GM13977 (cell line): ENCODE data around the gene GNB1.
A peak's percentile ranks its signal among the peaks of the same experiment; 100 is the strongest.

Experiments used
- DNase-seq: peaks from one replicate; pipeline ENCODE4 v3.0.0; 2012; ENCODE audit warnings: low spot score
- in situ Hi-C: fragments of 300-500 bp; cut with MboI; formaldehyde crosslinking; loops from one replicate; pipeline ENCODE4 v1.12.0; 2022; ENCODE audit warnings: low sequenced_read_pairs, low pct_unique_long_range_greater_than_20kb, mixed read lengths, inconsistent platforms; ENCODE audit not compliant: unreplicated experiment
- TF ChIP-seq, protein P1 (sequence below): IDR thresholded peaks from 2 replicates; pipeline ENCODE4 v1.5.1; 2012; ENCODE audit warnings: mild to moderate bottlenecking, control low read depth; ENCODE audit not compliant: insufficient read depth; ENCODE audit errors: extremely low read depth, missing control alignments

Gene GNB1

DNA sequence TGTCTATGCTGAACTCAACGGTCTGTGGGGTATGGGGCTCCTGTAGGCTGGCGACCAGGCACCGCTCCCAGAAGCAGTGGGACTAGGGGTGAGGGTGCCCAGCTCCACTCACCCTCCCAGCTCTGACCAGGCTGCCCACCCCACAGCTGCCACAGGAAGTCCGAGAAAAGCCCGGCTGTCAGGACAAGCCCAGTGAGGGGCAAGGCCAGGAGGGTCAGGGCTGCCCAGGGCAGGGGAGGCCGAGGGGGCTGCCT is 31.7 kb upstream of the GNB1 start:
- no peak for DNase-seq
- in situ Hi-C loops = no loop called here
- TF ChIP-seq, protein P1, sequence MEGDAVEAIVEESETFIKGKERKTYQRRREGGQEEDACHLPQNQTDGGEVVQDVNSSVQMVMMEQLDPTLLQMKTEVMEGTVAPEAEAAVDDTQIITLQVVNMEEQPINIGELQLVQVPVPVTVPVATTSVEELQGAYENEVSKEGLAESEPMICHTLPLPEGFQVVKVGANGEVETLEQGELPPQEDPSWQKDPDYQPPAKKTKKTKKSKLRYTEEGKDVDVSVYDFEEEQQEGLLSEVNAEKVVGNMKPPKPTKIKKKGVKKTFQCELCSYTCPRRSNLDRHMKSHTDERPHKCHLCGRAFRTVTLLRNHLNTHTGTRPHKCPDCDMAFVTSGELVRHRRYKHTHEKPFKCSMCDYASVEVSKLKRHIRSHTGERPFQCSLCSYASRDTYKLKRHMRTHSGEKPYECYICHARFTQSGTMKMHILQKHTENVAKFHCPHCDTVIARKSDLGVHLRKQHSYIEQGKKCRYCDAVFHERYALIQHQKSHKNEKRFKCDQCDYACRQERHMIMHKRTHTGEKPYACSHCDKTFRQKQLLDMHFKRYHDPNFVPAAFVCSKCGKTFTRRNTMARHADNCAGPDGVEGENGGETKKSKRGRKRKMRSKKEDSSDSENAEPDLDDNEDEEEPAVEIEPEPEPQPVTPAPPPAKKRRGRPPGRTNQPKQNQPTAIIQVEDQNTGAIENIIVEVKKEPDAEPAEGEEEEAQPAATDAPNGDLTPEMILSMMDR = no peak

DNA sequence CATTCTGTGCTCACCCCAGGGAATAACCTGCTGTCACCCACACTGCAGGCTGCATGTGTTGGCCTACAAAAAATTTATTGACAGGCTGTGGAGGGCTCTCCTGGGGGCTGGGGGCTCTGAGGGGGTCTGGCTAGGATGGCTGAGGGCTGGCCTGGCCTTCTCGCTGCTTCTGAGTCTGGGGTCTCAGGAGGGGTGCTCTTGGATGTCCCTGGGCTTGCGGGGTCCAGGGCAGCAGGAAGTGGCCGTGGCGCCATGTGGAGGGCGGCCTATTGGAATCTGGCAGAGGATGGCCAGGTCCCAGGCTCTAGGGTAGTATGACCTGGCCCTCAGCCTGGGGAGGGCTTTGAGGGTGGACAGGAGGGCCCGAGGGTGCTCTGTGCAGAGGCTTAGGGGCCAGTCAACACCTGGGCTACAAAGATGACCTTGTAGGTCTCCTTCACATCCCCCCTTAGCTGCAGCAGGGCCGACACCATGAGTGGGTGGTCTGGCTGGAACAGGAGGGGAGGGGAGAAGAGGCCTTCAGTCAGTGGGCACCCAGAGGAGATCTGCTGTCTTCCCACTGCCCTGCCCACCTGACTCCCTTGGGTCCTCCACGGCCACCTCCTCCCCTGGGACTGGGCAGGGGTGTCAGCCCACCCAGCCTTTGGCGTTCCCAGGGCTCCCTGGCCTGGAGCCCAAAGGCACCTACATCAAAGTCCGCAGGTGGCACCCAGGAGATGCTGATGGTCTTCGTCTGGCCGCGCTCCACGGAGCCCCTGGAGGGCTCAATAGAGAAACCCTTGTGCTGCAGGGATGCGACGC is 31.2 kb upstream of the GNB1 start:
- TF ChIP-seq, protein P1 = no peak
- in situ Hi-C loops = no loop called here
- DNase-seq = no peak

DNA sequence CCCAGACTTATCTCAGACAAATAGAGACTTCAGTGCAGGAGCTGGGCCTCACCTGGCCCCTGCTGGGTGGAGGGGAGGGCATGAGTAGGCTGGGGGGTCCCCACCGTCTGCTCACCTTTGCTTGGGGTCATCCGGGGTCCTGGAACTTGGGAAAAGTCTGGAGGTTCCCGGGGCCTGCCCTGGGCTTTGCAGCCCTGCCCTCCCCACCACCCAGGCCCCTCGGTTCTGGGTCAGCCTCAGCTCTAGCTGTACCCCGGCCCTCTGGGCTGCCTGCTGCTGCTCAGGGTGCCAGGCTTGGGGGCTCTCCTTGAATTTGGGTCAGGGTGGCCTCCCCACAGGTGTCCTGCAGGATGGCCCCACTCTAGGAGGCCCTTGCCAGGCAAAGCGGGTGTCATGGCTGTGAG is 30.6 kb upstream of the GNB1 start:
- TF ChIP-seq, protein P1 = no peak
- DNase-seq = no peak
- in situ Hi-C loops = no loop called here

DNA sequence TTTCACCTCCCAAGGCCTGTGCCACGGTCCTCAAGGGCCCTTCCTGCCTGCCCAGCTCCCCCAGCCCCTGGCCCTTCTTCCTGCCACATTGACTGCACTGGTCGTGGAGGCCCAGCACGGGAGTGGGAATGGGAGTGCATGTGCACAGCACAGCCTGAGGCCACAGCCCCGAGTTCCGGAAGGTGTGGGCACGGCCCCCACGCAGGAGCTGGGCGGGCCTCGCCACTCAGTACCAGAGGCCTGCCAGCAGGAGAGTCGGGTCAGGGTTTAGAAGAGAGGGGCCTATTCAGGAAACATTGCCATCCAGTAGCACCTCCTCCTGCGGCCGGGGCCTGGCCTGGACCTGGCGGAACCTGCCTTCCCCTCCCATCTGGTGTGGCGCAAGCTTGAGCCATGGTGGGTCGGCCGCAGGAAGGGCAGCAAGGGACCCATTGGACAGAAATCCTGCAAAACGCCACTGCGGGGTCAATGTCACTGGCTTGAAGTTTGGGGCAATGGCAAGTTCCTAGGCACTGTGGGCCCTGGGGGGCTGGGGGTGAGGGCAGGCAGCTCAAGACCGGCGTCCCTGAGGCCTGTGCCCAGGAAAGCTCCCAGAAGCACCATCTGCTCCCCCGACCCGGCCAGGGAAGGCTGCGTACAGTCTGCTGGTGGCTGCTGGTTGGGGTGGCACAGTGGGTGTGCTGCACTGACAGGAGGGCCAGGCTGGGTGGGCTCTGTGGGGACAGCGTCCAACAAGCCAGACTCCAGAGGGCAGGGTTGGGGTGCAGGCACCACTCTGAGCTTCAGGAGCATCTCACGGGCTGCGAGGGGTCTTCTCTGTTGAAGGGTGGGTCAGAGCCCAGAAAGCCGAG is 29.9 kb upstream of the GNB1 start:
- TF ChIP-seq, protein P1 = no peak
- DNase-seq = no peak
- in situ Hi-C loops = no loop called here

DNA sequence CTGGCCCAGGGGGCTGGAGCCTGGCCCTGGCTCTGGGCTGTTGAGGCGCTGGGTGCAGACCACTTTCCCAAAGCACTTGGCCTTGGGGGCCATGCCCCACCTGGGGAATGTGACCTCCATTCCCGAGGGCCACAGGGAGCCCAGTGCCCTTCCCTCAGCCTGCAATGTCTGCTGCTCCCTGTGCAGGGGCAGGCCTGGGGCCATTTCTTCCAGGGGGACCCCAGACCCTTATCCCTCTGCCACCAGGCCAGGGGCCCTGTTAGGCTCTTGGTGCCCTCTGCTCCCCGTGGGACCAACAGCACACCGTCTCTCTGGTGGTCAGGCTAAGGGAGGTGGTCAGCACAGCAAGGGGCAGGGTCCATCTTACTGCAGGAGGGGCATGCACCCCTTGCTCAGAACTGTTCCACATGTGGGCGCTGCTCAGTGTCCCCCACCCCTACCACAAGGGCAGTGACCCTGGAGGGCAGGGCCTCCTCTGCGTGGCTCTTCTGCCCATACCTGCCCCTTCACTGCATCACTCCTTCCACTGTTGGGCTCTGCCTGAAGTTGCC is 29.2 kb upstream of the GNB1 start:
- TF ChIP-seq, protein P1 = no peak
- in situ Hi-C loops = no loop called here
- no peak for DNase-seq

DNA sequence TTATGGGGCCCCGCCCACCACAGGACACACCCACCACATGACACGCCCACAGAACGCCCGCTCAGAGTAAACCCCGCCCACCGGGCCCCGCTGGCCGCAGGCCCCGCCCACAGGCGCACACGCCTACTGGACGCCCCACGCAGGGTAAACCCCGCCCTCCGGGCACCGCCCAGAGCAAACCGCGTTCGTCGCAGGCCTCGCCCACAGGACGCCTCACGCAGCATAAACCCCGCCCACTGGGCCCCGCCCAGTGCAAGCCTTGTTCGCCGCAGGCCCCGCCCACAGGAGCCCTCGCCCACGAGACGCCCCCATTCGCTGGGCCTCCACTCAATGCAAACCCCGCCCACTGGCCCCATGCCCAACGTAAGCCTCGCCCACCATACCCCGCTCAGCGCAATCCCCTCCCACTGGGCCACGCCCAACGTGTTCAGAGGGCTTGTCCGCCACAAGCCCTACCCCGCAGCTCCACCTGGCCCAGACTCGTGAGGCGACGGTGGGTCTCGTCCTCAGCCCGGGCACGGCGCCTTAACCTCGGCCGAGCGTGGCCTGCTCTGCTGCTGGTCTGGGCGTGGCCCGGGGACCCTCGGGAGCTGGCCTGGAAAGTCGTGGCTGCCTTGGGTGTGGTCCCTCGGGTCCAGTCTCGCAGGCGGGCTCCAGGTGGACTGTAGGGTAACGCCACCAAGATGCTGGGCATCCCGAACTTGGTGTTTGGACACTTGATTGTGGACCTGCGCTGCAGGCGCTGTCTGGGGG is 28.6 kb upstream of the GNB1 start:
- TF ChIP-seq, protein P1 = no peak
- in situ Hi-C loops = no loop called here

More for the DNA sequence above, 28.6 kb upstream of the GNB1 start:
- peak; percentile 100 for DNase-seq
